Fibroblast of villous mesenchyme (primary cell): ENCODE results near the gene S100A8. TPM values are rescaled to one million over a fixed set of nuclear protein-coding genes. Genes with fewer than 3 reads are reported as not detected.

ENCODE experiments used
- DNase-seq: peaks from one replicate; pipeline ENCODE4 v3.0.0-alpha.2; 2010; ENCODE audit warnings: low read depth
- H3K4me3 ChIP-seq: 2 replicates; pipeline ENCODE4 v1.5.1; 2011; ENCODE audit warnings: low read depth, mild to moderate bottlenecking, low read length
- total RNA-seq: library from RNA; depleted of rRNA; stranded (reverse); fragments of >200 nt; gene quantifications from 2 replicates; pipeline ENCODE4 v1.2.3, GENCODE V29; 2012
- TF ChIP-seq, protein P1 (sequence below): IDR thresholded peaks from 2 replicates; pipeline ENCODE4 v1.5.1; 2012; ENCODE audit warnings: low read depth, mild to moderate bottlenecking, low read length; ENCODE audit not compliant: insufficient read depth

Gene S100A8
- total RNA-seq, 1 donor, result not detected

DNA sequence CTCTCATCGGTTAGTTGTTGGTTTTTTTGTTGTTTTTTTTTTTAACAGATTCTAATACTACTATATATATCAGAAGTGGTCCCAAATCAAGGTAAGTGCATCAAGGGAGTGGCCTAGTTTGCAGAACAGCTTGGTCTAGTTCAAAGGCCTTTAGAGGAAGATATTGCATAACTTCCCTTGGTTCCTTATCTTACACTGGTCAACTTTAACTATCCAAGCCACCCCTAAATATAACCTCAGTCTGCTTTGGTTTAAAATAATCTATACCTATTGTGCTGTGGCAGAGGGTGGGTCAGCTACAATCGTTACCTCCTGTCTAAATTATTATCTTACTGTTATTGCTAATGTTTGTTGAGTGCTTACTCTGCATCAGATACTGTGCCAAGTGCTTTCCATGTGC is 22.4 kb downstream of the S100A8 start:
- TF ChIP-seq, protein P1, sequence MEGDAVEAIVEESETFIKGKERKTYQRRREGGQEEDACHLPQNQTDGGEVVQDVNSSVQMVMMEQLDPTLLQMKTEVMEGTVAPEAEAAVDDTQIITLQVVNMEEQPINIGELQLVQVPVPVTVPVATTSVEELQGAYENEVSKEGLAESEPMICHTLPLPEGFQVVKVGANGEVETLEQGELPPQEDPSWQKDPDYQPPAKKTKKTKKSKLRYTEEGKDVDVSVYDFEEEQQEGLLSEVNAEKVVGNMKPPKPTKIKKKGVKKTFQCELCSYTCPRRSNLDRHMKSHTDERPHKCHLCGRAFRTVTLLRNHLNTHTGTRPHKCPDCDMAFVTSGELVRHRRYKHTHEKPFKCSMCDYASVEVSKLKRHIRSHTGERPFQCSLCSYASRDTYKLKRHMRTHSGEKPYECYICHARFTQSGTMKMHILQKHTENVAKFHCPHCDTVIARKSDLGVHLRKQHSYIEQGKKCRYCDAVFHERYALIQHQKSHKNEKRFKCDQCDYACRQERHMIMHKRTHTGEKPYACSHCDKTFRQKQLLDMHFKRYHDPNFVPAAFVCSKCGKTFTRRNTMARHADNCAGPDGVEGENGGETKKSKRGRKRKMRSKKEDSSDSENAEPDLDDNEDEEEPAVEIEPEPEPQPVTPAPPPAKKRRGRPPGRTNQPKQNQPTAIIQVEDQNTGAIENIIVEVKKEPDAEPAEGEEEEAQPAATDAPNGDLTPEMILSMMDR, result no peak
- DNase-seq, result no peak

DNA sequence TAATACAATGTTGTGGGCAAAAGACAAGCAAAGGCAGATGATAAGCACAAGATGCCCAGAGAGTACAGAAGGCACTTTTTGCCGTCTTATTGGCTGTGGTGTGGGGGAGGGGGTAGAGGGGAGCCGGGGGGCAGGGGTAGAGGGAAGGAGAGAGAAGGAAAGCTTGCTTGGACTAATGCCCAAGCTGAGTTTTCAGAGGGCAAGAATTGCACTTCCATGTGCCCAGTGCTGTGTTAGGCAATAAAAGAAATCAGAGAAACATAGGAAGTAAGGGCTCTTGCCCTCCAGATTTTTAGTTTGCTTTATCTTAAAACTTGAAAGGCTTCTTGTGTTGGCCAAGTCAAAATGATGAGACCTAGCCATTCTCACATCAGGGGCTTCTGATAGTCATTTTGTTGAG is 23.8 kb downstream of the S100A8 start:
- no peak for DNase-seq
- TF ChIP-seq, protein P1, result no peak
- H3K4me3 ChIP-seq, result no peak overlapping the region

More for the DNA sequence above, 22.4 kb downstream of the S100A8 start:
- H3K4me3 ChIP-seq, result no peak overlapping the region

DNA sequence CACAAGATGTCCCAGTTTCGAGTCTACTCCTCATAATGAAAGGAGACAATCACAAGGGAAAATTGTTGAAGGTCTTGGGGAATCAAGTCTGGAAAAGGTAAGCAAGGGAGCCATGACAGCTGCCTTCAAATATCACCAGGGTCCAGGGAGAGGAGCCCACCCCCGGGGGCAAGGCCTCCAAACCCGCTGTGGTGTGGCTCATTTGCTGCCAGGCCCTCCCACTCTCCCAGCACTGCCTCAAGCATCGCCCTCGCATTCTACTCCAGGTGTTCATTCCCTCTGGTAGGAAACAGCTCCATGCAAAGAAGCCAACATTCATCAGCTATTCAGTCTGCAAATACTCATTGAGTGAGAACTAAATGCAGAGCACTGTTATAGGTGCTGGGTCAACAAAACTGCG is 24.6 kb downstream of the S100A8 start:
- no peak overlapping the region for H3K4me3 ChIP-seq
- no peak for DNase-seq
- TF ChIP-seq, protein P1, result no peak

DNA sequence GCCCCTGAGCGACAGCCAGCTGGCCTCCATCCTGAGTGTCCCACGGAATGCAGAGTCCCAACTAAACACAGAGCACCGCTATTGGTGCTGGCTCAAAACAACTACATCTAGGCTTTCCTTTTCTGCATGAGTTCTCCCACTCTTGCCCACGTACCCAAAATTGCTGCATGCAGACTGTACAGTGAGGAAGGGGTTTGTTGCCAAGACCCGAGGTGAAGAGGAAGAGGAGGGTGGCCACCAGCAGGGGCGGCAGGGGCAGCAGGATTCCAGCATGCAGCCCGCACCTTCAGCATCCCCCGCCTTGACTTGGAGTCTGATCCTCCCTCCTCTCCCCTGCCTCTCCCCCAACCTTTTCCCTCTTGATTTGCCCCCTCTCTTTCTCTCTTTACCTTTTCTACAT is 25.2 kb downstream of the S100A8 start:
- no peak overlapping the region for H3K4me3 ChIP-seq
- DNase-seq, result no peak
- TF ChIP-seq, protein P1, result no peak

DNA sequence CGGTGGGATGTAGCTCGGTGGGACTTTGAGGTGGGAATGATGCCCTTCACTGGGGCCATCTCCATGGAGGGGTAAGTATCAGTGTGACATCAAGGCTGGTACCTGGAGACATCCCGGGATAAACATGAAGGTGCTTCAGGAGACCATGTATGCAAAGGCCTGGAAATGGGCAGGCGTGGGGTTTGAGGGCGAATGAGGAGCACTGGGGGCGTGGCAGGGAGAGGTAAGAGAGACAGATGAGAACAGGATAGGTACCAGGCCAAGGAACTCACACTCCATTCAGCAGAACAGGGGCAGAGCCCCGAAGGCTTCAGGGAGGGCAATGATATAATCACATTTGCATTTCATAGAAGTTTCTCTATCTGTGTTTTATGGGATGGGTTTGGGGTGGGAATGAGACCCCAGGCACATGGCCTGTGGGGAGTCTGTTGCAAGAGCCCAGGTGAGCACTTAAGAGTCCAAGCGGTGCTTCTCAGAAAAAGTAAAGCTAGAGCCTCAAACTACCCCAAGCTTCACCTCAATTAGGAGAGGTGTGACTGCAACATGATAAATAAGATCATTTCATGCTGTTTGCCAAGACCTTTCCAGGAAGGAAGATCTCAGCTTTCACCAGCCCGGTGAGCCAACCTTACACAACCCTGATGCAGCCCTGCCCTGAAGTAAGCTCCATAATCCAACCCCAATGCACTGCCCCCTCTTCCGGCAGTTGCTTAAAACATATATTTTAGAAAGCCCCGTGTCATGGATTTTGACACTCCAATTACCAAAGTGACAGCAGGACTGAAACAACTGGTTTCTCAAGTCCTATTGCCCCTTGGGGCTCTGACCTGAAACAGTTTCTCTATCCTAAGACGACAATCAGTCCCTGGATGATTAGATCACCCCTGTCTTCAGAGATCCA is 25.9 kb downstream of the S100A8 start:
- no peak for DNase-seq
- TF ChIP-seq, protein P1, result no peak
- H3K4me3 ChIP-seq, result no peak overlapping the region

DNA sequence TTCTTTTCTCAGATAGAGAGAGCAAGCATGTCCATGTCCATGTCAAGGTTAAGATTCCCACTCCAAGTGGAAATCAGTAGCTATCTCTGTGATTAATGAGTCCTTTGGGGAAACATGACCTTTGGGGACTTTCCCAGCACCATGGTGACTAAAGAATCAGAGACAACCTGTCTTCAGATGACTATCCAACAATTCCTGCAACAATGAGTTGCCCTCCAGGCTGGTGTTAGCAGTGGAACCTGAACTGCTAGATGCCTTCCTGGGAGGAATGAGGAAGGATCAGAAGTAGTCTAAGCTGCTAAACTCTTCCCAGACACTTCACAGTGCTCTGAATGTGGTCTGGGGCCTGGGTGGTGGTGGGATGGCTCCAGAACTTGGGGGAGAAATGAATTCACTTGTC is 26.7 kb downstream of the S100A8 start:
- no peak overlapping the region for H3K4me3 ChIP-seq
- no peak for DNase-seq
- TF ChIP-seq, protein P1, result no peak
